ENCODE results near the gene GIPC2.

- TF ChIP-seq CTCF (IDR thresholded peaks at IDR 0.05; ENCODE audit: insufficient read depth, low read length), result no peak
- no peak for TF ChIP-seq POLR2AphosphoS5 (IDR thresholded peaks at IDR 0.05; ENCODE audit: low read depth)
- TF ChIP-seq GABPA (IDR thresholded peaks at IDR 0.05; ENCODE audit: low read depth), result no peak
Measured at GRCh38 chr1:78178816-78179215, 133.1 kb downstream of the GIPC2 start.
